ENCODE data around the gene PIK3R3. TPM values are rescaled to one million over a fixed set of nuclear protein-coding genes. Genes with fewer than 3 reads are reported as not detected.

PIK3R3 gene
- total and polyA plus RNA-seq, 9 of the 15 experiments (the other 6 are each of a cell fraction or from before 2014, with no cell fraction given), result 1.4 to 7.7 (median 4.6) TPM

- H2AFZ ChIP-seq (ENCODE audit: low read depth, low read length), result no peak overlapping the region
- no peak for DNase-seq (ENCODE audit: extremely low read depth in 1 of 4, low spot score in 3 of 4)
- no peaks in the 10 kb centered on the region for H4K20me1 ChIP-seq (replicated peaks; ENCODE audit: control insufficient read depth, insufficient read depth, low read length)
- H3K36me3 ChIP-seq (ENCODE audit: control insufficient read depth, insufficient read depth, low read length), result peaks cover 38% of the 10 kb centered on the region
- H3K27ac ChIP-seq (ENCODE audit: extremely low read depth, low read depth, low read length), result no peak overlapping the region
- in situ Hi-C loops (cut with MboI) (no loop called here), intact Hi-C loops (cut with micrococcal nuclease) (no loop called here)
- no peak overlapping the region for H3K9ac ChIP-seq (ENCODE audit: insufficient read depth in 1 of 2, low read depth in 2 of 2, low read length in 2 of 2)
- no peaks in the 10 kb centered on the region for H3K79me2 ChIP-seq (ENCODE audit: control insufficient read depth, insufficient read depth, low read length)
- no peak for ATAC-seq
- 100% methylated on average over 1 of the region's 1 CpG for WGBS (ENCODE audit: insufficient coverage, low coverage, missing lambda C conversion rate)
- no TSS peak for BruUV-seq (replicated peaks)
- H3K9me3 ChIP-seq (replicated peaks; ENCODE audit: control insufficient read depth, insufficient read depth, low read depth, low read length), result no peaks in the 10 kb centered on the region
- TF ChIP-seq CBX8 (IDR thresholded peaks at IDR 0.05; ENCODE audit: borderline replicate concordance, extremely low read depth, low read depth, low read length, poor library complexity, severe bottlenecking) (no peak), POLR3G (IDR thresholded peaks at IDR 0.05; ENCODE audit: extremely low read depth, insufficient read length, insufficient replicate concordance) (no peak), MAFG (tag; conservative IDR thresholded peaks at IDR 0.05) (peak; percentile 65), MLLT1 (IDR thresholded peaks at IDR 0.05) (no peak), C11orf30 (IDR thresholded peaks at IDR 0.05; ENCODE audit: low read depth) (peak; percentile 69), KLF13 (tag; IDR thresholded peaks at IDR 0.05; ENCODE audit: borderline replicate concordance, low read depth) (no peak), EWSR1 (IDR thresholded peaks at IDR 0.05; ENCODE audit: borderline replicate concordance, low read depth, partially characterized antibody) (no peak), SMARCC2 (IDR thresholded peaks at IDR 0.05; ENCODE audit: low read depth) (no peak), MAFK (IDR thresholded peaks at IDR 0.05; ENCODE audit: low read length) (peak; percentile 84; the same call in 1 of the 2 replicates), TRIM24 (IDR thresholded peaks at IDR 0.05) (no peak), SPI1 (IDR thresholded peaks at IDR 0.05; ENCODE audit: borderline replicate concordance, low read depth, low read length) (no peak), ZNF316 (IDR thresholded peaks at IDR 0.05) (peak; percentile 85), MAFF (IDR thresholded peaks at IDR 0.05; ENCODE audit: low read length) (peak; percentile 81)
- TF ChIP-seq, protein P1, sequence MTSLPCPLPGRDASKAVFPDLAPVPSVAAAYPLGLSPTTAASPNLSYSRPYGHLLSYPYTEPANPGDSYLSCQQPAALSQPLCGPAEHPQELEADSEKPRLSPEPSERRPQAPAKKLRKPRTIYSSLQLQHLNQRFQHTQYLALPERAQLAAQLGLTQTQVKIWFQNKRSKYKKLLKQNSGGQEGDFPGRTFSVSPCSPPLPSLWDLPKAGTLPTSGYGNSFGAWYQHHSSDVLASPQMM (CRISPR knock-in tag; IDR thresholded peaks at IDR 0.05), result no peak
- ChIA-PET POLR2A (interaction anchor here (0.6 to 1.3 kb wide), 3 partner anchors 9 to 222 kb away, joined by 3 to 4 read pairs (median 3); no protein-coding TSS in a partner anchor), CTCF (ENCODE audit: low intra/inter-chr PET ratio) (no interaction called here)
- H3K9me1 ChIP-seq (ENCODE audit: control insufficient read depth, insufficient read depth, low read length), result peaks cover 4% of the 10 kb centered on the region
- no peak overlapping the region for H3K4me3 ChIP-seq
- H3K4me2 ChIP-seq (ENCODE audit: insufficient read depth, low read length), result no peak overlapping the region
- H3K4me1 ChIP-seq (replicated peaks in 1 of 2; ENCODE audit: control insufficient read depth in 2 of 2, insufficient read depth in 2 of 2, low read length in 2 of 2), result peaks cover 0 to 1% of the 10 kb centered on the region in 2 experiments; a peak in 2 of 5 replicates
- no peaks in the 10 kb centered on the region for H3K27me3 ChIP-seq (ENCODE audit: control insufficient read depth in 2 of 2, insufficient read depth in 2 of 2, low read length in 2 of 2)
- no peak for FAIRE-seq
Observed at GRCh38 chr1:46004492-46004891, 127.9 kb downstream of the PIK3R3 start.

Data from K562 (cell line).